Measurements from ENCODE around the gene GPD1L.

Gene GPD1L

DNA sequence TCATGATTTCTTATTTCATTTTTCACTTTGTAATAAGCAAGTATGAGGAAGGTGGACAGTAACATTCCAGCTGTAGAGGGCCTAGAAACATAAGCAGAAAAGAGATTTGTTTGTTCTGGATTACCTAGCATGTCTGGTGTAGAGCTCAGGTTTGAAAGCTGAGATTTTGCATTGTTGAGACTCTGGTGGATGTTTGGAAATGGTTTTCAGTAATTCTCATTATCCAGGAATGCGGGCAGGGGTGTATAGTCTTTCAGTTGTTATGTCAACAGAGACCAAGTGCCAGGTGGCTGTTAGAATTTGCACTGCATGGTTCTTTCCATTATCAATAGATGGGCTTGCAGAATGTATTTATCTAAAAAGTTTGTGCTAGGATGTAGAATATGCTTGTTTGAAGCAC, 10.9 kb downstream of the GPD1L start:
- no peak overlapping the region for H3K4me3 Mint-ChIP-seq
- H3K27ac Mint-ChIP-seq: no peak overlapping the region
- H3K4me1 Mint-ChIP-seq: peaks cover 36% of the 10 kb centered on the region
- peaks cover 8% of the 10 kb centered on the region for H3K36me3 Mint-ChIP-seq
- H3K9me3 Mint-ChIP-seq: no peaks in the 10 kb centered on the region
- no peak for ATAC-seq
- no peaks in the 10 kb centered on the region for H3K27me3 Mint-ChIP-seq

DNA sequence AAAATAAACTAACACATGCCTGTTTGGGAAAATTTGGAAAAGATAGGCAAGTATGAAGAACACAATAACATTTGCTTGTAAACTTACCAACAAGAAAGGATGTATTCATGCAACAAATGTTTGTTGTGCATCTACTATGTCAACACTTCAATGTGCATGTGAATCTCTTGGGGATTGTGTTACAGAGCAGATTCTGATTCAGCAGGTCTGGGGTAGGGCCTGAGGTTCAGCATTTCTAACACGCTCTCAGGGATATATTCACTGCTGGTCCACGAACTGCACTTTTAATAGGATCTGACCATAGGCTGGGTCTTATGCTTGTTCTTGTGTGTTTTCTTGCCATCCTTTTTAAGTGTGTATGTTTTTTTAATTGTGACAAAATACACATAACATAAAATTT, 11.8 kb downstream of the GPD1L start:
- peaks cover 36% of the 10 kb centered on the region for H3K4me1 Mint-ChIP-seq
- H3K27me3 Mint-ChIP-seq: no peaks in the 10 kb centered on the region

DNA sequence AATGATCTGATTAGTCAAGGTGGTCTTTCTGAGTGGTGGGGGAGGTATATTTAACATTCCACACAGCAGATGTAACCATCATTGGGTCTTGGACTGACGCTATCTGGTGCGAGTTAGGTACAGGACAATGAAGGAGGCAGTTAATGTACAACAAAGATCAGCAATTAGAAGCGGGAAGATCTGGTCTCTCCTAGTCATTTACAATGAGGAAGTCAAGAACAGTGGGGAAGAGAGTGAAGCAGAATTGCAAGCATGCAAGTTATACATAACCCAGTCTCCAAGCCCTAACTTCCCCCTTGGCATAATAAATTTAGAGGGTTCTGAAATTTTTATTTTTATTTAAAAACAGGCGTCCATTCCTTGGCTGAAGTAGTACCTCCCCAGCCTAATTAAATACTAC, 14.1 kb downstream of the GPD1L start:
- peaks cover 25% of the 10 kb centered on the region for H3K4me1 Mint-ChIP-seq
- H3K4me3 Mint-ChIP-seq: no peak overlapping the region
- no peak for ATAC-seq
- no peaks in the 10 kb centered on the region for H3K9me3 Mint-ChIP-seq
- H3K27me3 Mint-ChIP-seq: no peaks in the 10 kb centered on the region
- H3K27ac Mint-ChIP-seq: no peak overlapping the region
- H3K36me3 Mint-ChIP-seq: no peaks in the 10 kb centered on the region

More for the DNA sequence above, 11.8 kb downstream of the GPD1L start:
- Mint-ChIP-seq H3K4me3 (no peak overlapping the region), H3K36me3 (peaks cover 8% of the 10 kb centered on the region), H3K9me3 (no peaks in the 10 kb centered on the region), H3K27ac (no peak overlapping the region)
- no peak for ATAC-seq

DNA sequence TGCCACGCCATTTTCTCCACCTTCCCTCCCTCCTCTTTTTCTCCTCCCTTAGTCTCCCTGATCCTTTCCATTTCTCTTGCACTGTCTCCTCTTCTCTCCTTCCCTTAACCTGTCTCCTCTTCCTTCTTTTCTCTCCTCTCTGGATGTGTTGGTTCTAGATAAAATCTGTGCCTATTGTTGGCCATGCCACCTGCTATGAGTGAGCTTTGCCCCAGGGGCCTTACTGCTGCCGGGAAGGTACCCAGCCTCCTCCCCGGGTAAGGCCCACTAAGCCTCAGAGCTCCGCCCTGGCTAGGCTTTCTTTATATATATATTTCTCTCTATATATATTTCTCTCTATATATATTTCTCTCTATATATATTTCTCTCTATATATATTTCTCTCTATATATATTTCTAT, 14.7 kb downstream of the GPD1L start:
- Mint-ChIP-seq H3K4me1 (peaks cover 25% of the 10 kb centered on the region), H3K27me3 (no peaks in the 10 kb centered on the region), H3K9me3 (no peaks in the 10 kb centered on the region), H3K27ac (no peak overlapping the region), H3K36me3 (no peaks in the 10 kb centered on the region), H3K4me3 (no peak overlapping the region)
- ATAC-seq: no peak

DNA sequence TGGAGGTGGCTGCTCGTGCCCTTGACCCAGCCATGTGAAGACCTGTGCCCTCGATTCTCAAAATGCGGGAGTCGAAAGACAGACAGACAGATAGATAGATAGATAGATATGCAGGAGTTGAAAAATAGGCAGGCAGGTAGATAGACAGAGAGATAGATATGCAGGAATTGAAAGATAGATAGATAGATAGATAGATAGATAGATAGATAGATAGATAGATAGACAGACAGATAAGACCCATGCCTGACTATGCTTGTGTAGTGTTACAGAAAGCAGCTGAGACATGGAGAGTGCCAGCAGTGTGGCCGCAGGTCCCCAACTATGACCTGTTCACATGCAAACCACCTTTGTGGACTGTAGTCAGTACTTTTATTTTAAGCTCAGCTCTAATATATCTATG, 17.2 kb downstream of the GPD1L start:
- Mint-ChIP-seq H3K9me3 (no peaks in the 10 kb centered on the region), H3K4me1 (peaks cover 24% of the 10 kb centered on the region), H3K27me3 (no peaks in the 10 kb centered on the region), H3K4me3 (no peak overlapping the region), H3K27ac (no peak overlapping the region), H3K36me3 (no peaks in the 10 kb centered on the region)
- ATAC-seq: no peak

DNA sequence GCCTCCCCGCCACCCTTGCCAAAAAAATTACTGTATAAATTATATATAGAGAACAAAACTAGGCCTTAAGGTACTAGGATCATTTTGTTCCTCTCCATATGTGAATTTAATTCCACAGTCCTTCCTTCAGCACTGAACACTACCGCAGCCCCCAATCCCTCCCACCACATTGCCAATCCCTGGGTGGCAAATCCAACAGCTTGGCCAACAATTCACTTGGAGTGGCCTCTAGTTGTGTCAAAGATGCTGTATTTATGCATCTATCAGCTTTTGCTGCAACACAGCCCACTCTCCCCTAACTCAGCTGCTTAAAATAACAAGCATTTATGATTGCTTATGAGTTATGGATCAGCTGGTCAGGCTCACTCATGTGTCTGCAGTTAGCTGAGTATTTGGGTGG, 18.6 kb downstream of the GPD1L start:
- Mint-ChIP-seq H3K27ac (no peak overlapping the region), H3K9me3 (no peaks in the 10 kb centered on the region), H3K36me3 (peaks cover 5% of the 10 kb centered on the region), H3K4me3 (no peak overlapping the region), H3K4me1 (peaks cover 12% of the 10 kb centered on the region), H3K27me3 (no peaks in the 10 kb centered on the region)
- ATAC-seq: no peak

DNA sequence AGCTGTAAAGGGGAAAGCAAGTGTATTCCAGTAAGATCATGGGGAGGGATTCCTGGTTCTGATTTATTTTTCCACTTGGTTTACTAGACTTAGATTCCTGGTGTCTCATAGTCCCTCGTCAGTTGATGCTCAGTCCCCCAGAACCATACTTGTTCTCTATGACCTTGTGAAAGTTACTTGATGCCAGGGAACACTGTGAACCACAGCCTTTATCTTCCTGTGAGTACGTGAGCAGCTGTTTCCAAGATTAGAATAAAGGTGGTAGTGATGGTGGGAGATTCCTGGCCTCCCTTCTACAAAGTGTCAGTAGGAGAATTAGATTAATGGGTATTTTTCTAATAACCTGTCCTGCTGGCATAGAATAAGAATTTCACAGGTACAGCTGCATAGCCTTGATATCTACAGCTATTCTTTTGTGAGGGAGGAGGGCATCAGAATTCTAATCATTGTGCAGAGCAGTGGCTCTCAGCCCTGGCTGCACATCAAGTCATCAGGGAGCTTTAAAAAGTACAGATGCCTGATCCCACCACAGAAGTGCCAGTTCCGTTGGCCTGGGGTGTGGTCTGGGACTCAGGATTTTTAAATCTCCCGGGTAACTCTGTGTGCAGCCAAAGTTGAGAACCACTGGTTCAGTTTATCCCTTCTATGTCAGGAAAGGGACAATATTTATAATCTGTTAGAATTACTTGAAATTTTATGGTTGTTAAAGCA, 20.0 kb downstream of the GPD1L start:
- no peaks in the 10 kb centered on the region for H3K27me3 Mint-ChIP-seq
- H3K4me3 Mint-ChIP-seq: no peak overlapping the region
- H3K4me1 Mint-ChIP-seq: no peaks in the 10 kb centered on the region
- H3K9me3 Mint-ChIP-seq: no peaks in the 10 kb centered on the region
- peaks cover 17% of the 10 kb centered on the region for H3K36me3 Mint-ChIP-seq
- no peak overlapping the region for H3K27ac Mint-ChIP-seq
- ATAC-seq: no peak

DNA sequence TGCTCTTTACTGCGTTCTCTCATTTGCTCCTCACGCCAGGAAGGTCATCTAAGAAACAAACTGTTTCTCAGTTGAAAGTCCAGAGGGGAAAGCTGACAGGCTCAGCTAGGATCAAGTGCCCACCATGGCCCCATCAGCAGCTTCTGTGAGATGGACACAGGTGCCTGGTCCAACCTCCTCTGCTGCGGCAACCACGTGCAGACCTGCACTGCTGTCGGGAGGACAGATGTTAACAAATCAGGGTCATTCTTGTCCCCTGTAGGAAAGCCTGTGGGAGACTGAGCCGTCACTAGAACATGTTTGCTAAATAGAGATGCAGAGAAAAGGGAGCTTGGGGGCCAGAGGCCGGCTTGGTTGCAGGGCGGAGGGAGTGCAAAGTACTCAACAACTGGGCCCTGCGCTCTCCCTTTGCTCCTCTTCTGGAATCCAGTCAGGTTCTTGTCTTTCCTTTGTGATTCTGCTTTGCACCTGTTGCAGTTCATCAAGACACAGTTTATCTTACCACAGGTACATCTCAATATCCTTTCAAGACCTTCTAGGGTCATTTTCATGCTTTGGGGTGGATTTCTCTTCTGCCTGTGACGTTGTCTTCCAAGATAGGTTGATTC, 20.9 kb downstream of the GPD1L start:
- Mint-ChIP-seq H3K4me3 (no peak overlapping the region), H3K36me3 (peaks cover 18% of the 10 kb centered on the region), H3K4me1 (no peaks in the 10 kb centered on the region), H3K9me3 (no peaks in the 10 kb centered on the region), H3K27me3 (no peaks in the 10 kb centered on the region), H3K27ac (no peak overlapping the region)
- ATAC-seq: no peak

DNA sequence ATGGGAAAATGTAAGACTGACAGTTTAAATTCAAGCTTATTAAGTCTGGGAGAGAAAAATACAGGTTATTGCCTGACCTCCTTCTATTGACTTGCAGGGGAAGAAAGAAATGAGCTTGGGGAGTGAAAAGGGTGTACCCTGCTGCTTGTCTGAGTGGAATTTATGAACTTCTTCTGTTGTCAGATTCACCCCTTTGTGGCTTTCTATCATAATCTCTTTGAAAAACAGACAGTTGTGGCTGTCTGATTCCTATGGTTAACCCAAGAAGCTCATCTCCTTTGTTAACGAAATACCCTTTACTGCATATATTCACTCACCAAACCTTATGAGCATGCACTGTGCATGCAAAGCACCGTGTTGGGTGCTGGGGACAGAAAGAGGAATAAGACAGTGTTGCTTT, 22.5 kb downstream of the GPD1L start:
- Mint-ChIP-seq H3K36me3 (peaks cover 18% of the 10 kb centered on the region), H3K27ac (peak overlapping the region; percentile 28), H3K4me1 (no peaks in the 10 kb centered on the region), H3K9me3 (no peaks in the 10 kb centered on the region), H3K4me3 (no peak overlapping the region), H3K27me3 (no peaks in the 10 kb centered on the region)
- no peak for ATAC-seq

DNA sequence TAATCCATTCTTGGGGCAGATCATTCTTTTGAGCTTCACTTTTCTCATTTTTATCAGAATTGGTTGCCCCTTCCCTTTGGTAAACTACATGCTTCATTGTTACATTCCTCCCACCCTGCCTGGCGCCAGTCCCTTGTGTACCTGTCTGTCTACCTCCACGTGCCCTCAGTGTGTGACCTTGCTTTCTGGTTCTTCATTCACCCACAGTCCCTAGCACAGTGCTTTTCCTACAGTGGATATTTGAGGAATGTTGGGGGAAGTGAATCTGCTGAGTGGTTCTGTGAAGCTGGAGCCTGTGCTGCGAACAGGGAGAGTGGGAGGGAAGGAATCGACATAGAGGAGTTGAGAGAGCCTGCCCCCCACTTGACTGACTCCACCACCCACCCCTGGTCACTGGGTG, 23.4 kb downstream of the GPD1L start:
- Mint-ChIP-seq H3K36me3 (peaks cover 24% of the 10 kb centered on the region), H3K4me3 (no peak overlapping the region), H3K4me1 (no peaks in the 10 kb centered on the region), H3K9me3 (no peaks in the 10 kb centered on the region), H3K27ac (no peak overlapping the region), H3K27me3 (no peaks in the 10 kb centered on the region)
- no peak for ATAC-seq

DNA sequence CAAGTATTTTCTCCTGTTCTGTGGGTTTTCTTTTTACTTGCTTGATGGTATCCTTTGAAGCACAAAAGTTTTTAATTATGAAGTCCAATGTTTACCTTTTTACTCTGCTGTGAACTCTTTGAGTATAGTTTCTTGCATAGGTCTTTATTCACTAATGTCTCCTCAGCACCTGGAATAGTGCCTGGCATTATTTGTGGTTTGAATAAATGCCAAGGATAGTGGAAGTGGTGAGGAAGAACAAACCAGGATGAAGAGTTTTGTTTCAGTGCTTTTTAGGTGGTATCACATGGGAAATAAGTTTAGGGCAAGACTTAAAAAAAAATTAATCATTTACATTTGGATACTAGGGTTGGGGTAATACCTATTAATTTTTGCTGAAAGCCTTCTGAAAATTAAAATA, 25.7 kb downstream of the GPD1L start:
- Mint-ChIP-seq H3K4me3 (no peak overlapping the region), H3K27me3 (no peaks in the 10 kb centered on the region), H3K27ac (no peak overlapping the region), H3K36me3 (peaks cover 29% of the 10 kb centered on the region), H3K4me1 (peaks cover 10% of the 10 kb centered on the region), H3K9me3 (no peaks in the 10 kb centered on the region)
- ATAC-seq: no peak

DNA sequence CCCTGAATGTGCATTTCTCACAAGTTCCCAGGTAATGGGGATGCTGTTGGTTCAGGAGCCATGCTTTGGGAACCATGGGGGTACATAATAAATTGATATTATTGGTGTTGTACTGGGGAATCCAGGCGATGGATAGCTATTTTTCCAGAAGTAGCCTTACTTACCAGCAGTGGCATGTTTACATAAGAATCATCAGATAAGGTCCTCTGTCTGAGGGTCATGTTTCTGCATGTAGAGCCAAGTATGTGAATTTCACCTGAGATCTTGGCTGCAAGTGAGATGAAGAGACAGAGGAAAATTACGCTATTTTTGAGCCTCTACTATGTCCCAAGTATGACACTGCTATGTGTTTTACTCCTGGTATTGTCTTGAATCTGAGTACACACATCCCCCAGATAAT, 26.3 kb downstream of the GPD1L start:
- no peak for ATAC-seq
- H3K27ac Mint-ChIP-seq: no peak overlapping the region
- no peaks in the 10 kb centered on the region for H3K9me3 Mint-ChIP-seq
- peaks cover 29% of the 10 kb centered on the region for H3K36me3 Mint-ChIP-seq
- H3K4me1 Mint-ChIP-seq: peaks cover 14% of the 10 kb centered on the region
- H3K4me3 Mint-ChIP-seq: no peak overlapping the region
- H3K27me3 Mint-ChIP-seq: no peaks in the 10 kb centered on the region

DNA sequence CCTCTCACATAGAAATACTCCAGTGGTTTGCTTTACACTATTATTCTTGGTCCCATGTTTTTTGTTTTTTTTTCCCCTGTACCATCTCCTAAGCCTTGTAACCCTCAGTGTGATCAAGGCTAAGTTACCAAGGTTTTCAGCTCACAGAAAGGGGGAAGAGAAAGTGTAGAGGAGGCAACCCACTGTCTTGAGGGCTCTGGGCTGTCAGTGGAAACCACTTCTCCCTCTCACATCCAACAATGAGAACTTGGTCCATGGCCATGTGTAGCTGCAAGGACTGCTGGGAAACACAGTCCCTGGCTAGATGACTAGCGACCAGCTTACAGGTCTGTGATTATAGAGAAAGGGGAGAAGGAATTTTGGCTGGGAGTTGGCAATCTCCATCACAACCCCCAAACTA, 30.3 kb downstream of the GPD1L start:
- ATAC-seq: peak; percentile 58
- Mint-ChIP-seq H3K4me1 (peaks cover 27% of the 10 kb centered on the region), H3K36me3 (peaks cover 10% of the 10 kb centered on the region), H3K4me3 (no peak overlapping the region), H3K27ac (no peak overlapping the region), H3K27me3 (no peaks in the 10 kb centered on the region), H3K9me3 (no peaks in the 10 kb centered on the region)

DNA sequence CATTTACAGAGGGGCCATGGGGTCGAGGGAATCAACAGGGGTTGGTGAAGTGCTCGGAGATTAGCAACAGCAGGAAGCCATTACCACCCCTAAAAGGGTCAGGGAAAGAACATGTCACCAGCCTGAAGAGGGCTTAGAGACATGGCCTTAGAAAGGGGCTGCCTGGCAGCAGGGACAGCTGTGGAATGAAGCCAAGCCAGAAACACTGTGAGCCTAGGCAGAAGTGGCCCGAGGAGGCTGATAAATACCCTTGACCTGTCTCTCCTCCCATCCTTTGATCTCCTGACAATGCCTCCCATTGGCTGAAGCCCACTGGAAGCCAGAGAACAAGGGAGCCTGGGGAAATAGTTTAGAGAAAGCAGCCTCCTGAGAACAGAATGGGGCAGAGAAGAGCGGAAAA, 31.4 kb downstream of the GPD1L start:
- Mint-ChIP-seq H3K36me3 (peaks cover 10% of the 10 kb centered on the region), H3K27ac (peak overlapping the region; percentile 36), H3K4me3 (no peak overlapping the region), H3K27me3 (no peaks in the 10 kb centered on the region), H3K9me3 (no peaks in the 10 kb centered on the region), H3K4me1 (peaks cover 27% of the 10 kb centered on the region)
- ATAC-seq: no peak

DNA sequence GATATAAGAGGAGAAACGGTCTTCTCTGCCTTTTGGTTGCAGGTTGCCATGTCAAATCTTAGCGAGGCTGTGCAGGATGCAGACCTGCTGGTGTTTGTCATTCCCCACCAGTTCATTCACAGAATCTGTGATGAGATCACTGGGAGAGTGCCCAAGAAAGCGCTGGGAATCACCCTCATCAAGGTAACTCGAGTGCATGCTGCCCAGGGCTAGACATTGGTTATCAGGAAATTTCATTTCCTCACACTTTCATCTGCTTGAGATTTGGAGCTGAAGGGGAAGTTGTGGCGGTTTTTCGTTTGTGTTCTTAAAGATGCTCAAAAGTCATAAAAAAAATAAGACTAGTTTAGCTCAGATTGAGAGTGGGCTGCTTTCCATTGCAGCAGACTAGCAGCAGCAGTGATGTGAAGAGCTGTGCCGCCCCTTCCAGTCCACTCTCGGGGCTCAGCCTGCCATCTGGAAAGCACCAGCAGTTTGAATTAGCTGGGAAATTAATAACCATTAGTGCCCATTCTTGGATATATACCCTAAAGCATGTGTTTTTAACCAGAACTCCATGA, 32.2 kb downstream of the GPD1L start:
- Mint-ChIP-seq H3K4me3 (no peak overlapping the region), H3K27ac (peak overlapping the region; percentile 36), H3K9me3 (no peaks in the 10 kb centered on the region), H3K27me3 (no peaks in the 10 kb centered on the region), H3K4me1 (peaks cover 27% of the 10 kb centered on the region), H3K36me3 (peaks cover 10% of the 10 kb centered on the region)
- ATAC-seq: peak; percentile 83

DNA sequence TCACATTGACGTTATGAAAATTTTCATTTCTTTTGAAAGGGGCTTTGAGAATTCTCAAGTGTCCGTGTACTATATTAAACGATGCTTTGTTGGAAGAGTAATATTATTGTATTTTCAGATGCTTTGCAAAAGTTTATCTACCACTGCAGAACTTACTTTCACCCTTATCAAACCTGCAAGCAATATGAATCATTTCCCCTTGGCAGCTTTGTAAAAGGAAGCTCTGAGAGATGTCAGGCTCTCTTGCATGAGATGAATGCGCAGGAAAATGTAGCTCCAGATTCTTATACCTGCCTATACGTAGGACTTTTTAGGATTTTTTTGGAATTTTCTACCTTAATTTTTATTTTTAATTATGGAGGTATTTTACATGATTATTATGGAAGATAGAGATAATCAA, 34.5 kb downstream of the GPD1L start:
- ATAC-seq: no peak
- H3K27me3 Mint-ChIP-seq: no peaks in the 10 kb centered on the region
- no peaks in the 10 kb centered on the region for H3K36me3 Mint-ChIP-seq
- H3K4me1 Mint-ChIP-seq: peaks cover 35% of the 10 kb centered on the region
- H3K27ac Mint-ChIP-seq: no peak overlapping the region
- H3K9me3 Mint-ChIP-seq: no peaks in the 10 kb centered on the region
- H3K4me3 Mint-ChIP-seq: no peak overlapping the region

Measured in stimulated activated memory B cell treated with anti-CD40 and anti-IgM and Interleukin-4, amounts not matched to agents 10 μg/mL and 1 μg/mL and 100 μg/mL, for 72 hours (primary cell).